GM10266 (cell line): Measurements from ENCODE around the gene EIPR1.

Source experiments
- DNase-seq: peaks from one replicate; pipeline ENCODE4 v3.0.0; 2012; ENCODE audit errors: extremely low spot score
- TF ChIP-seq, protein P1 (sequence below): IDR thresholded peaks from 2 replicates; pipeline ENCODE4 v1.5.1; 2012; ENCODE audit warnings: mild to moderate bottlenecking, low read depth; ENCODE audit not compliant: control insufficient read depth, insufficient read depth; ENCODE audit errors: missing control alignments

EIPR1 gene

DNA sequence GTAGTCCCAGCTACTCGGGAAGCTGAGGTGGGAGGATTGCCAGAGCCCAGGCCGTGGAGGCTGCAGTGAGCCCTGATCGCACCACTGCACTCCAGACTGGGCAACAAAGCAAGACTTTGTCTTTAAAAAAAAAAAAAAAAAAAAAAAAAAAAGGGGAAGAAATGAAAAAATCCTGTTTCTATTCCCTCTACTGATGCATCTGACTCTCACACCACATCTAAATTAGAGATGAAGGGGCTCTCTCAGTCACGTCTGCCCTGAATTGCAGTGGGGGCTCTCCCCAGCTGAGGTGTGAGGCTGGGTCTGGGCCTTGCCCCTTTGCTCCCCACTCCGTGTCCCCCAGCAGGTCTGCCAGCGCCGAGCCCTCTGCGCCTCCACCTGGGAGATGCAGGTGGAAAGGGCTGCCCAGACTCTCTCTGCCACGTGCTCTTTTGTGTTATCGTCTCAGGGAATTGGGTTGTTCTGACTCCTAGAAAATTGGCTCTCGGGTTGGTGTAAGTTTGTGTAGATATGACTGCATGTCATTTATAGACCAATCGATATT lies 32.1 kb upstream of the EIPR1 start:
- no peak for DNase-seq
- TF ChIP-seq, protein P1, sequence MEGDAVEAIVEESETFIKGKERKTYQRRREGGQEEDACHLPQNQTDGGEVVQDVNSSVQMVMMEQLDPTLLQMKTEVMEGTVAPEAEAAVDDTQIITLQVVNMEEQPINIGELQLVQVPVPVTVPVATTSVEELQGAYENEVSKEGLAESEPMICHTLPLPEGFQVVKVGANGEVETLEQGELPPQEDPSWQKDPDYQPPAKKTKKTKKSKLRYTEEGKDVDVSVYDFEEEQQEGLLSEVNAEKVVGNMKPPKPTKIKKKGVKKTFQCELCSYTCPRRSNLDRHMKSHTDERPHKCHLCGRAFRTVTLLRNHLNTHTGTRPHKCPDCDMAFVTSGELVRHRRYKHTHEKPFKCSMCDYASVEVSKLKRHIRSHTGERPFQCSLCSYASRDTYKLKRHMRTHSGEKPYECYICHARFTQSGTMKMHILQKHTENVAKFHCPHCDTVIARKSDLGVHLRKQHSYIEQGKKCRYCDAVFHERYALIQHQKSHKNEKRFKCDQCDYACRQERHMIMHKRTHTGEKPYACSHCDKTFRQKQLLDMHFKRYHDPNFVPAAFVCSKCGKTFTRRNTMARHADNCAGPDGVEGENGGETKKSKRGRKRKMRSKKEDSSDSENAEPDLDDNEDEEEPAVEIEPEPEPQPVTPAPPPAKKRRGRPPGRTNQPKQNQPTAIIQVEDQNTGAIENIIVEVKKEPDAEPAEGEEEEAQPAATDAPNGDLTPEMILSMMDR, result no peak

DNA sequence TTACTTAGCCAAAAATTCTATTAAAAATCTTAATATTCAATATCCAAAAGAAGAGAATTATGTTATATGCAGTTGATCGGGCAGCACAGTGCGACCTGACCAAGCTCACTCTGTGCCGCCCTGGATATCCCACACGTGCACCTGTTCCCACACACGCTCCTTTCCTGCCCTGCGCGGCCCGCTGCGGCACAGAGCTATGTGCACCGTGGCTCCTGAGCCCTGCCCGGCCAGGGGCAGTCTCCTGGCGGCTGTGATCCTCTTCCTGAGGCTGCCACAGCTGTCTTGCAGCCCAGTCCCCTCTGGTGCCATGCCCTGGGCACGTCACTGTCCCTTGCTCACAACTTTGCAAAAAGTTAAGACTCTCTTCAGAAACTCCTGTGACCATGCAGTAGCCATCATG lies 31.2 kb upstream of the EIPR1 start:
- DNase-seq, result no peak
- TF ChIP-seq, protein P1, result no peak

DNA sequence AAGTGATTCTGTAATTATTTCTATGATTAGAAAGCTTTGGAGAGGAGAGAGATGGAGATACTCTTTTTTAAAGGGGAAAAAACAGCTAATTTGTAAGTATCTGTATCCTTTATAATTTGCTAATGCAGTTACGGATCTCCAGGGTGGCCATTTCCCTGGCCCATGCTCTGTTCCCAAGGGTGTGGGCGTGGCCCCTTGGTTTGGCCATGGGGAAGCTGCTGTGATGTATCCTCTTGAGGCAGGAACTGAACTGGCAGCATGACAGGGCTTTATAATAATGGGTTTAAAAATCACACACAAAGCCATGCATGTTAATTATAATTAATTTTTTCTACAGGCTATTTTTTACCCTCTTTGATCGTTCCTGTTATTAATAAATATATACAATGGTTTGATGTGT lies 28.9 kb upstream of the EIPR1 start:
- no peak for DNase-seq
- TF ChIP-seq, protein P1, result no peak

DNA sequence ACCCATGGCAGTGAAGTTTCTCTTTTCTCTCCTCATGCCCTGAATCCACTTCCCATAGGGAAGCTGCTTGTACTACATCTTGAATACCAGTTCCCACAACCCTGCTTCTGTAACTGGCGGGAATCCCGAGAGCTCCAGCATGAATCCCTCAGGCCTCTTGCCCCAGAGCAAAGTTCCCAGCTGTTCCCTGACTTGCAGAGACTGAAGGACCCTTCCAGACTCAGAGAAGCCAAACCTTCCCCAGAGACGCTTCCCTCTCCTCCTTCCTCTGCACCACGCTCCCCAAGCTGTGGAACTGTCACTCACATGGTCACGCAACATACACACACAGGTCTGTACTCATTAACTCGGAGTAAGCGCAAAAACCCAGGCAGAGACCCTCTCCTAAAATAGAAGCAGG lies 28.3 kb upstream of the EIPR1 start:
- TF ChIP-seq, protein P1, result no peak
- no peak for DNase-seq

DNA sequence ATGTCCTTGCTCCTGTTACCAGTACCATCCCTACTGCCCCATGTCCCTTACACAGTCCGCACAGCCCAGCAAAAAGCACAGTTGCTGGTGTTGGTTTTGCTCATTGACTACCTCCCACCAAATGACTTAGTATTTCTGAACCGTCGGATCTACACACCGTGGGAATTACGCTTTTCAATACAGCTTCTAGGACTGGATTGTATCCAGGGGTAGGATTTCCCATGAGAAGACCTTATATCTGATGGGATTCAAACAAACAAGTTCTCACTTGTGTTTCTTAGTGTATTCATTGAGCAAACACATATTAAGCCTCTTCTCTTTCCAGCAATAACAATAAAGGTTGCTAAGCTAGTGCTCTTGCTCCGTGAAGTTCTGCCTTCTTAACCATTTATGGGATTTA lies 27.7 kb upstream of the EIPR1 start:
- DNase-seq, result no peak
- TF ChIP-seq, protein P1, result no peak

DNA sequence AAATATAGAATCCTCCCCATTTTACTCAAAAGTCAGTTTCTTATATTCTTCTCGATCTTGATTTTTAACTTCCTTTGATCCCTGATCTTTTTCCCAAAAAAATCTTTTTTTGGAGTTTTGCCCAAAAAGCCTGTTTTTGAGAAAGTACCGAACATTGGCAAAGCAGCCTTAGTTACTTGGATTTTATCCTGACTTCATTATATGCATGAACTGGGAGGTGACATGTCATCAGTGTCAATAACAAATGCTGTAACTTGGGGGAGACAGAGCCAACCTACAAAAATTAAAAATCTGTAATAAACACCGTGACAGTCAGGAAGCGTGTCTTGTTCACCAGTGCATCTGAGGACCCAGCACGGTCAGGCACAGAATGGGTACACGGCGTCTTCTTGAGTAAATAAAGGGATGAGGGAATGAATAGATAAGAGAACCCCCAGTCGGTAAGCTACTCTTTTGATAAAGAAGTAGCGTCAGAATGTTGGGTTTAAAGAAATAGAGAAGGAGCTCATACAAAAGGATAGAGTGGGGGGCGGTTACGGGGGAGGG lies 26.8 kb upstream of the EIPR1 start:
- DNase-seq, result no peak

More for the DNA sequence above, 26.8 kb upstream of the EIPR1 start:
- TF ChIP-seq, protein P1, result no peak
